NCI-H1930 (cell line): ENCODE measurements around the gene ZNF763.
"Not testable (repeated sequence)": the region's sequence is repeated elsewhere in the genome, so short reads cannot be mapped to it uniquely, and the experiment has no call there.

Experiments used
- DNase-seq, 2 experiments: peaks; one replicate each; lab custom pipeline; 2025; lab: John Stamatoyannopoulos, UW

Gene ZNF763

DNA sequence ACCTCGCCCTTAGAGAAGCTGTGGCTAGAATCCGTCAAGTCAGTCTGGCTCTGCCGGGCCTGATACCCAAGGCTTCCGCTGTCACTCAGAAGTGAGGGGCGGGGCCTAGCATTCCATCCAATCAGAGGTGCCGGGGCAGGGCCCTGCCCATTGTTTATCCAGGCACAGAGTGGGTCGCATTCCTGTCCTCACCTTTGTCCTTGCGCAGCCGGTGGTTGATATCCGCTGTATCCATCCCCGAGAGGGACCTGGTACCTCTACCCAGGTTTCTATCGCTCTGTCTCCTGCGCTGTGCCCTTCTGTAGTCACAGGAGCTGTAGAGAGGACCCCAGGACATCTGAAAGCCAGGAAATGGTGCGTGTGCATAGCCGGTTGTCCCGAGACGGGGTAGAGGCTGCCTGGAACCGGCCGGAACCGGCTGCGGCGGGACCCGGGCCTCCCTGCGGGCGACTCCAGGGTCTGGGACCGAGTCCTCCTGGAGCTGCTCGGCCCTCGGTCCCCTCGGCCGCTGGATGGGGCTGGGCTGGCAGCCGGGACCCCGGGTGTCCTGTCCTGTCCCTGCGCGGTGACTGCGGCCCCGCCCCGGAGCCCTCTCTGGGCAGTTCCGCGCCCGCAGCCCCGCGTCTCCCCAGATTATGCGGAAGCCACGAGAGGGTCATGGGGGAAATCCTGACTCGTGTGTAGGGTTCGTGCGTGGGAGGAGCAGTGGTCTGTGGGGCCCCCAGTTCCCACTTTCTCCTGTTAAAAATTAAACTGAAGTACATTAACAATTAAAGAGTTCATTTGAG is at the start of gene ZNF763:
TSS of gene ZNF763 (plus strand) at position 183 of the 788 bp plus-strand sequence. CDS start at position 352, 169 bp downstream.
- peak; percentile 71 to 73 for DNase-seq

DNA sequence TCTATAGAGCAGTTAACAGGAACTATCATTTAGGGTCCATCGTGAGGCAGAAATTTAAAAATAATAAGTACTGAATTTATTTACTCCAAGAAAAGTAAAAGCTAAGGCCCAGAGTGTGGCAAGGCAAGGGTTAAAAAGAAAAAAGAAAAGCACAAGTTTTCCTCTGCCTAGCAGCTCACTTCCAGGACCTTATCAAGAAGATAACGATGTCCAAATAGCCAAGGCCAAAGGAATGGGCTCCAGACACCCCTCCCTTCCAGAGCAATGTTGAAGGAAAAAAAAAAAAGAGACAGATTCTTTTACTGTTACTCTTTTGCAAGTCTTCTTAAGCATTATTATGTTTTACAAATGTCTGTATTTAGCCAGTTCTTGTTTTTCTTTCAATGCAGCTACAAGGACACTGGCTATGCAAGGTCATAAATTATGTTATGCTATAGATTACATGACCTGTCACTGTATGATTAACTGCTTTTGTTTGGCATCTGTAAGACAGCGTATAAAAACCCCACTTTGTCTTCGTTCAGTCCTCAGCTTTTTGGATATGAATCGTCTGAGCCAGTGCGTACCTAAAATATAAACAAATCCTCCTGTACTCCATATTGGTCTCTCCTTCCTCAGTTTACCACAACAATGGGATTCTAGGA is 42.9 kb upstream of the ZNF763 start:
- no peak for DNase-seq

- DNase-seq, result peak; percentile 77 to 85
These were observed 39.8 kb upstream of the ZNF763 start, which contains the start of gene ZNF700 for GRCh38 chr19:11924886-11925650. ZNF700 (plus strand) TSS chr19:11925107; CDS start chr19:11925211, 104 bp downstream.

- not testable (repeated sequence) for DNase-seq
These were observed 39.1 kb upstream of the ZNF763 start for GRCh38 chr19:11925651-11926187.

DNA sequence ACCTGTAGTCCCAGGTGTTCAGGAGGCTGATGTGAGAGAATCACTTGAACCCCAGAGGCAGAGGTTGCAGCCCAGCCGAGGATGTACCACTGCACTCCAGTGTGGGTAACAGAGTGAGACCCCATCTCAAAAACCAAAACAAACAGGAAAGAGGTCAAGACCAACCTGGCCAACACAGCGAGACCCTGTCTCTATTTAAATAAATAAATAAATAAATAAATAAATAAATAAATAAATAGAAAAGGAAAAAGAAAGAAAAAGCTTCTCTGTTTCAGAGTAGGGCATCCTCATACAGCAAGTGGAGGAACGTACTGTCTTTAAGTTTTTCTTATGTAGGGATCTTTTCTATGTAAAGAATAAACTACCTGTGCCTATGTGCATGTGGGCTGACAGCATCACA is 37.6 kb upstream of the ZNF763 start:
- DNase-seq, result no peak

DNA sequence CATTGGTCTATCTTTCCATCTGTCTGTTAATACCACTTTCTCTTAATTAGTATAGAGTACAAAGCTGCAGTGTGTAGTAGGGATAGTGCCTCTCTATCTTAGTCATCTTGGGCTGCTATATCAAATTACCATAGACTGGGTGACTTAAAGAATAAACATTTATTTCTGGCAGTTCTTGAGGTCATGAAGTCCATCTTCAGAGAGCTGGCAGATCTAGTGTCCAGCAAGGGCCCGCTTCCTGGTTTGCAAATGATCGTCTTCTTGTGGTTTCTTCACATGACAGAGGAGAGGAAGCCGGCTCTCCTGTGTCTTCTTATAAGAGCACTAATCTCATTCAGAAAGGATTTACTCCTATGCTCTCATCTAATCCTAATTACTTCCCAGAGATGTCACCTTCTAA is 33.8 kb upstream of the ZNF763 start:
- DNase-seq, result no peak

DNA sequence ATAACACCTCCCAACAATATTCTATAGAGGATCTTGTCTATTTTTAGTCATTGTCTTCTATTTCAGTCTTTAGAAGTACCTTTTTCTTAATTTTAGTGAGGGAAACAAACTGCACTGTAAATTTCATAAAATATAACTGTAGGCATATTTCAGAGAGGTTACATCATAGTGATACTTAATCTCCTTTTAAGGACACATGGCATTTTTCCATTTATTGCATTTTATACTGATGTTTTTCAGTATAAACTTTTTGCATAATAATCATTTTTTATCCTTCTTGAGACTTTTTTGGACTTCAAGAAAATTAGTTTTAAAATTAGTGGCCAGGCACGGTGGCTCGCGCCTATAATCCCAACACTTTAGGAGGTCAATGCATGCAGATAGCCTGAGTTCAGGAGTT is 33.3 kb upstream of the ZNF763 start:
- no peak for DNase-seq

- DNase-seq, result not testable (repeated sequence)
These were observed 29.0 kb upstream of the ZNF763 start for GRCh38 chr19:11935829-11936228.

- DNase-seq, result not testable (repeated sequence)
These were observed 26.5 kb upstream of the ZNF763 start for GRCh38 chr19:11938383-11938782.

GRCh38 chr19:11941361-11941887 is 23.4 kb upstream of the ZNF763 start:
- not testable (repeated sequence) for DNase-seq

GRCh38 chr19:11942008-11942842 is 22.6 kb upstream of the ZNF763 start:
- DNase-seq, result no peak

- DNase-seq, result no peak
These were observed 22.1 kb upstream of the ZNF763 start for GRCh38 chr19:11942843-11943108.

GRCh38 chr19:11944656-11945055 is 20.2 kb upstream of the ZNF763 start:
- no peak for DNase-seq

DNA sequence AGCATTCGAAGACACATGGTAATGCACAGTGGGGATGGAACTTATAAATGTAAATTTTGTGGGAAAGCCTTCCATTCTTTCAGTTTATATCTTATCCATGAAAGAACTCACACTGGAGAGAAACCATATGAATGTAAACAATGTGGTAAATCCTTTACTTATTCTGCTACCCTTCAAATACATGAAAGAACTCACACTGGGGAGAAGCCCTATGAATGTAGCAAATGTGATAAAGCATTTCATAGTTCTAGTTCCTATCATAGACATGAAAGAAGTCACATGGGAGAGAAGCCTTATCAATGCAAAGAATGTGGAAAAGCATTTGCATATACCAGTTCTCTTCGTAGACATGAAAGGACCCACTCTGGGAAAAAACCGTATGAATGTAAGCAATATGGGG is 16.2 kb upstream of the ZNF763 start:
- DNase-seq, result no peak

DNA sequence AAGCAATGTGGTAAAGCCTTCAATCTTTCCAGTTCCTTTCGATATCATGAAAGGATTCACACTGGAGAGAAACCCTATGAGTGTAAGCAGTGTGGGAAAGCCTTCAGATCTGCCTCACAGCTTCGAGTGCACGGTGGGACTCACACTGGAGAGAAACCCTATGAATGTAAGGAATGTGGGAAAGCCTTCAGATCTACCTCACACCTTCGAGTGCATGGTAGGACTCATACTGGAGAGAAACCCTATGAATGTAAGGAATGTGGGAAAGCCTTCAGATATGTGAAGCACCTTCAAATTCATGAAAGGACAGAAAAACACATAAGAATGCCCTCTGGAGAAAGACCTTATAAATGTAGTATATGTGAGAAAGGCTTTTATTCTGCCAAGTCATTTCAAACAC is 15.6 kb upstream of the ZNF763 start:
- DNase-seq, result no peak

GRCh38 chr19:11949614-11950080 is 15.2 kb upstream of the ZNF763 start:
- DNase-seq, result not testable (repeated sequence)

DNA sequence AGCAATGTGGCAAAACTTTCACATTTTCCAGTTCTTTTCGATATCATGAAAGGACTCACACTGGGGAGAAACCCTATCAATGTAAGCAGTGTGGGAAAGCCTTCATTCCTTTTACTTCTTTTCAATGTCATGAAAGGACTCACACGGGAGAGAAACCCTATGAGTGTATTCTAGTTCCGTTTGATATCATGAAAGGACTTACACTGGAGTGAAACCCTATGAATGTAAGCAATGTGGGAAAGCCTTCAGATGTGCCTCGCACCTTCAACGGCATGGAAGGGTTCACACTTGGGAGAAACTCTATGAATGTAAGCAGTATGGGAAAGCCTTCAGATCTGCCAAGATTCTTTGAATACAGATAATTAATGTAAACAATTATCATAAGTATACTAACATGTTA is 14.5 kb upstream of the ZNF763 start:
- no peak for DNase-seq

DNA sequence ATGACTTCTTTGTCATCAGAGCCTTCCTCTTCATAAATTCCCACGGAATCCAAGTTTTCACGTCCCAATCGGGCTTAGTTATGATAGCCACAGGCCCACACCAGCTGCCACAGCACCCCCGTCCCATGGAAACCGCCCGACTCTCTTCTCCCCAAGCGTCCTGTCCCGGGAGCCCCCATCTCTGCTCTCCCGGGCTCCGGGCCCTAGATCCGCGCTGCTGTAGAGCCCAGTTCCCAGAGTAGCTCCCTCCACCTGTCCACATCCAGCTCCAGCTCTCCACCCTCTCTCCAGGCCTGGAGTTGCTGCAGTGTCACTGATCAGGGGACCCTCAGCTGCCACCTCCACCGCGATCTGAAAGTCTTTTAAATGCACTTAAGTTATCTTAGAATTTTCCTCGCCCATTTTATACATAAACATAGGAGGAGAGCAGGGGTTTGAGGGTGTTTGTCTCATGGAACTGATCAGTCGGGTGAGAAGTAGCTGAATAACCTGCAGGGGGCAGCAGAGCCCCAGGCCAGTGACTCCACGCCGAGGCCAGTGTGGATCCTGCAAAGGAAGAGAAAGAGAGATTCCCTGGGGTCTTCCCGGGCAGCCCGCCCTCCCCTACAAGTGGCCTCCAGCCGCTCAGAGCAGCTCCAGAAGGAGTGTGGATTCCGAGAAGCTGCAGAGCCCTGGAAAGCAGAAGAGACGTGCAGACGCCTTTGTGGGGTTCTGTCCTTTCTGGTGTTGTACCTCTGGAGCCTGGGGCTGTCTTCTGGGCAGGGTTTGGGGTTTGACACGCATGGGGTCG is 1.1 kb upstream of the ZNF763 start:
- peak; percentile 48 to 70 for DNase-seq

- peak; percentile 41 to 61 for DNase-seq
These were observed 363 bp upstream of the ZNF763 start for GRCh38 chr19:11964496-11964857.

DNA sequence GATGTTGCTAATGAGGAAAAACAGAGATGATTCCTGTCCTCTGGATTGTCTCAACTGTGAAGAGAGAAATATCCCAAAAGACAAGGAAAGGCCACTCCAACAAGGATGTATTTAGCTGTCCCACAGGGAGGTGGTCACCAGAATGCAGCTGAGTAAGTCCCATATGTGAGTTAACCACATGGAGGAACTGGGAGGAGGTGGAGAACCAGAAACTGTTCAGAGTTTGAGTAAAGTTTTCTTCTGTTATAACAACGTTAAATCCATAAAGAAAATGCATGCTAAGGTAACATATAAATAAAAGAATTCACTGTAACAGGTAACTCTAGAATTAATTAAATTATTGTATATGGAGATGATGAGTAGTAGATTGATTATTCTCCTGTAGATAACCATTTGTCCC is 5.3 kb downstream of the ZNF763 start:
- no peak for DNase-seq

DNA sequence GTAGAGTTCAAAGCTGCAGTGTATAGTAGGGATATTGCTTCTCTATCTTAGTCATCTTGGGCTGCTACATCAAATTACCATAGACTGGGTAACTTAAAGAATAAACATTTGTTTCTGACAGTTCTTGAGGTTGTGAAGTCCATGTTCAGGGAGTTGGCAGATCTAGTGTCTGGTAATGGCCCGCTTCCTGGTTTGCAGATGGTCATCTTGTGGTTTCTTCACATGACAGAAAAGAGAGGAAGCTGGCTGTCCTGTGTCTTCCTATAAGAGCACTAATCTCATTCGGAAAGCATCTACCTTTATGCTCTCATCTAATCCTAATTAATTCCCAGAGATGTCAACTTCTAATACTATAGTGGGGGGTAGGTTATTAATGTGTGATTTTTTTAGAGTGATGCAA is 6.2 kb downstream of the ZNF763 start:
- DNase-seq, result no peak
